H9 (cell line): ENCODE results near the gene NOS1AP. TPM values are rescaled to one million over a fixed set of nuclear protein-coding genes. Genes with fewer than 3 reads are reported as not detected.

Source experiments
- DNase-seq: peaks from one replicate; pipeline ENCODE4 v3.0.0-alpha.2; 2017
- H2AFZ ChIP-seq: one replicate; pipeline ENCODE4 v1.6.1; 2013; ENCODE audit warnings: mild to moderate bottlenecking, low read length, control low read depth, moderate library complexity
- H2AK5ac ChIP-seq: 2 replicates; pipeline ENCODE4 v1.6.1; 2013; ENCODE audit warnings: low read length, control low read depth, mixed read lengths; ENCODE audit not compliant: insufficient read length
- H2BK120ac ChIP-seq: one replicate; pipeline ENCODE4 v1.6.1; 2013; ENCODE audit warnings: low read depth, mild to moderate bottlenecking, low read length, control low read depth, inconsistent platforms; ENCODE audit not compliant: poor library complexity, severe bottlenecking
- H2BK12ac ChIP-seq: 2 replicates; pipeline ENCODE4 v1.6.1; 2013; ENCODE audit warnings: low read length, control low read depth, mixed read lengths, low read depth; ENCODE audit not compliant: insufficient read length
- H2BK15ac ChIP-seq: 2 replicates; pipeline ENCODE4 v1.6.1; 2013; ENCODE audit warnings: low read depth, low read length, control low read depth
- H2BK20ac ChIP-seq: one replicate; pipeline ENCODE4 v1.6.1; 2013; ENCODE audit warnings: low read depth, mild to moderate bottlenecking, low read length, control low read depth, inconsistent platforms; ENCODE audit not compliant: poor library complexity, severe bottlenecking
- H2BK5ac ChIP-seq: 2 replicates; pipeline ENCODE4 v1.6.1; 2013; ENCODE audit warnings: low read length, control low read depth, mixed read lengths; ENCODE audit not compliant: insufficient read length
- H3K14ac ChIP-seq: 2 replicates; pipeline ENCODE4 v1.6.1; 2013; ENCODE audit warnings: low read length, control low read depth; ENCODE audit not compliant: insufficient read depth
- H3K18ac ChIP-seq: 2 replicates; pipeline ENCODE4 v1.6.1; 2013; ENCODE audit warnings: low read depth, mild to moderate bottlenecking, mixed read lengths, low read length, control low read depth; ENCODE audit not compliant: insufficient read length
- H3K23ac ChIP-seq: 2 replicates; pipeline ENCODE4 v1.6.1; 2013; ENCODE audit warnings: low read length, control low read depth, mixed read lengths, low read depth; ENCODE audit not compliant: insufficient read length
- H3K23me2 ChIP-seq: 2 replicates; pipeline ENCODE4 v1.6.1; 2013; ENCODE audit warnings: low read depth, mild to moderate bottlenecking, mixed read lengths, low read length, control low read depth; ENCODE audit not compliant: insufficient read length, poor library complexity, severe bottlenecking
- H3K27ac ChIP-seq: 2 replicates; pipeline ENCODE4 v1.5.1; 2013; ENCODE audit warnings: low read length, control low read depth, mixed read lengths, low read depth; ENCODE audit not compliant: insufficient read length
- H3K27me3 ChIP-seq: 2 replicates; pipeline ENCODE4 v1.6.1; 2013; ENCODE audit warnings: low read length, control low read depth, inconsistent platforms; ENCODE audit not compliant: insufficient read depth
- H3K4ac ChIP-seq: 2 replicates; pipeline ENCODE4 v1.6.1; 2013; ENCODE audit warnings: low read depth, mild to moderate bottlenecking, control low read depth, inconsistent platforms, low read length, moderate library complexity
- H3K4me1 ChIP-seq: 2 replicates; pipeline ENCODE4 v1.6.1; 2013; ENCODE audit warnings: low read length, control low read depth, inconsistent platforms; ENCODE audit not compliant: insufficient read depth
- H3K4me2 ChIP-seq: 2 replicates; pipeline ENCODE4 v1.6.1; 2013; ENCODE audit warnings: low read length, control low read depth, mixed read lengths; ENCODE audit not compliant: insufficient read length, insufficient read depth
- H3K56ac ChIP-seq: 2 replicates; pipeline ENCODE4 v1.6.1; 2013; ENCODE audit warnings: low read depth, mild to moderate bottlenecking, mixed read lengths, low read length, control low read depth; ENCODE audit not compliant: insufficient read length
- H3K79me1 ChIP-seq: 2 replicates; pipeline ENCODE4 v1.6.1; 2013; ENCODE audit warnings: low read depth, mild to moderate bottlenecking, moderate library complexity, low read length, control low read depth, inconsistent platforms; ENCODE audit not compliant: insufficient read depth, poor library complexity, severe bottlenecking
- H3K79me2 ChIP-seq: 2 replicates; pipeline ENCODE4 v1.6.1; 2013; ENCODE audit warnings: low read length, control low read depth, inconsistent platforms; ENCODE audit not compliant: insufficient read depth
- H3K9ac ChIP-seq: 2 replicates; pipeline ENCODE4 v1.6.1; 2013; ENCODE audit warnings: low read length, control low read depth, mixed read lengths; ENCODE audit not compliant: insufficient read length; ENCODE audit errors: extremely low read depth
- H3K9me3 ChIP-seq: one replicate; pipeline ENCODE4 v1.6.1; 2013; ENCODE audit warnings: low read depth, low read length, inconsistent platforms; ENCODE audit not compliant: control insufficient read depth
- H3T11ph ChIP-seq: one replicate; pipeline ENCODE4 v1.6.1; 2013; ENCODE audit warnings: mild to moderate bottlenecking, low read length, control low read depth, inconsistent platforms
- H4K20me1 ChIP-seq: one replicate; pipeline ENCODE4 v1.6.1; 2013; ENCODE audit not compliant: control insufficient read depth, insufficient read length, insufficient read depth
- H4K5ac ChIP-seq: 2 replicates; pipeline ENCODE4 v1.6.1; 2013; ENCODE audit warnings: low read depth, mild to moderate bottlenecking, mixed read lengths, low read length, control low read depth; ENCODE audit not compliant: insufficient read length
- H4K8ac ChIP-seq: replicated peaks from 2 replicates; pipeline ENCODE4 v1.6.1; 2013; ENCODE audit warnings: low read length, control low read depth, mixed read lengths, low read depth; ENCODE audit not compliant: insufficient read length
- H4K91ac ChIP-seq: 2 replicates; pipeline ENCODE4 v1.6.1; 2013; ENCODE audit warnings: low read depth, mild to moderate bottlenecking, moderate library complexity, mixed read lengths, low read length, control low read depth; ENCODE audit not compliant: insufficient read length
- H3K27ac Mint-ChIP-seq, 3 experiments: 2 replicates in 2 of 3; 3 replicates in 1 of 3; pipeline ENCODE4 v1.8.0; 2020 to 2021; ENCODE audit warnings: mixed read lengths in 3 of 3, mild to moderate bottlenecking in 1 of 3, moderate library complexity in 1 of 3
- H3K27me3 Mint-ChIP-seq: 2 replicates; pipeline ENCODE4 v1.8.0; 2021; ENCODE audit warnings: low read depth, mild to moderate bottlenecking, moderate library complexity, mixed read lengths
- H3K36me3 Mint-ChIP-seq, 3 experiments: 2 replicates in 2 of 3; 3 replicates in 1 of 3; pipeline ENCODE4 v1.8.0; 2020 to 2021; ENCODE audit warnings: low read depth in 3 of 3, mixed read lengths in 3 of 3; ENCODE audit not compliant: insufficient read depth in 1 of 3
- H3K4me1 Mint-ChIP-seq, 2 experiments: 2 replicates each; pipeline ENCODE4 v1.8.0; 2020; ENCODE audit warnings: mixed read lengths in 2 of 2
- H3K4me3 Mint-ChIP-seq, 2 experiments: 2 replicates in 1 of 2; 3 replicates in 1 of 2; pipeline ENCODE4 v1.8.0; 2020 to 2021; ENCODE audit warnings: mild to moderate bottlenecking in 2 of 2, mixed read lengths in 2 of 2, moderate library complexity in 1 of 2
- H3K9me3 Mint-ChIP-seq, 2 experiments: 2 replicates in 1 of 2; 3 replicates in 1 of 2; pipeline ENCODE4 v1.8.0; 2020; ENCODE audit warnings: mild to moderate bottlenecking in 2 of 2, mixed read lengths in 2 of 2, moderate library complexity in 1 of 2
- WGBS: extraction: QIAGEN DNeasy Blood & Tissue Kit; methylation state at CpG from one replicate; pipeline ENCODE4 v1.1.7; 2013; ENCODE audit warnings: missing lambda C conversion rate, low lambda C conversion rate, mixed read lengths; ENCODE audit not compliant: insufficient read length; ENCODE audit errors: extremely low coverage; 5-methylcytosine and 5-hydroxymethylcytosine counted together
- total RNA-seq: library from RNA; stranded (reverse); gene quantifications from 2 replicates; pipeline ENCODE4 v1.2.1, GENCODE V29; 2021
- TF ChIP-seq, protein P1 (sequence below): fragments of 200-600 bp; sonication (generic); conservative IDR thresholded peaks from 3 replicates; pipeline ENCODE4 v1.8.0; 2021; ENCODE audit warnings: antibody characterized with exemption, mild to moderate bottlenecking

NOS1AP gene
- total RNA-seq, 1 experiment from 2014 or later, result 8.4 TPM

DNA sequence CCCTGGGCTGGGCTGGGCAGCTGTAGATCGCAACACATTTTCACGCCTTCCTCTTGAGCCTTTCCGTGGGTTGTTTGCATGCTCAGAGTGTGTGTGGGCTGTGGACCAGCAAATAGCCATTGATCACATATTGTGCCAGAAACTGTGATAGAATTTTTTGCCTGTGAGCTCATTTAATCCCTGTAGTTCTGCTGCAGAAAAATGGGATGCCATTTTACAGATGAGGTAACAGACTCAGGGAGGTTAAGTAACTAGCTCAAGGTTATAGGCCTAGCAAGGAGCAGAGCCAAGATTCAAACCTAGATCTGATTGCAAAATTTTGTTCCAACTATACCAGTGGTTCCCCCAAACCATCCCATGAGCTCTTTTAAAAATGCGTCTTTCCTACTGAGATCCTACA, 296.7 kb downstream of the NOS1AP start:
- no peaks in the 10 kb centered on the region for H3K9me3 ChIP-seq

More for the DNA sequence above, 296.7 kb downstream of the NOS1AP start:
- Histone ChIP-seq H3K9ac (no peak overlapping the region), H4K8ac (no peak overlapping the region), H2BK5ac (no peak overlapping the region), H2BK20ac (no peak overlapping the region), H2AFZ (no peak overlapping the region), H3K4me1 (no peaks in the 10 kb centered on the region), H4K5ac (no peak overlapping the region), H2BK120ac (no peak overlapping the region), H3K27ac (no peak overlapping the region), H4K91ac (no peak overlapping the region), H4K20me1 (no peaks in the 10 kb centered on the region), H3K4me2 (no peak overlapping the region), H3K23me2 (no peaks in the 10 kb centered on the region), H2BK15ac (no peak overlapping the region), H3T11ph (no peak overlapping the region), H3K27me3 (no peaks in the 10 kb centered on the region), H3K14ac (no peak overlapping the region), H3K23ac (no peak overlapping the region), H2AK5ac (no peak overlapping the region), H3K79me2 (no peaks in the 10 kb centered on the region), H3K79me1 (no peaks in the 10 kb centered on the region), H3K56ac (no peak overlapping the region), H2BK12ac (no peak overlapping the region), H3K4ac (no peak overlapping the region), H3K18ac (no peak overlapping the region)
- peaks cover 0 to 7% of the 10 kb centered on the region in 2 experiments; a peak in 2 of 4 replicates for H3K4me1 Mint-ChIP-seq
- no peaks in the 10 kb centered on the region for H3K9me3 Mint-ChIP-seq
- no CpG with 5 or more reads among the region's 4 CpGs for WGBS
- H3K36me3 Mint-ChIP-seq, result peaks cover 2 to 10% (median 3%) of the 10 kb centered on the region in 3 experiments; a peak in 4 of 7 replicates
- no peak for DNase-seq
- TF ChIP-seq, protein P1, sequence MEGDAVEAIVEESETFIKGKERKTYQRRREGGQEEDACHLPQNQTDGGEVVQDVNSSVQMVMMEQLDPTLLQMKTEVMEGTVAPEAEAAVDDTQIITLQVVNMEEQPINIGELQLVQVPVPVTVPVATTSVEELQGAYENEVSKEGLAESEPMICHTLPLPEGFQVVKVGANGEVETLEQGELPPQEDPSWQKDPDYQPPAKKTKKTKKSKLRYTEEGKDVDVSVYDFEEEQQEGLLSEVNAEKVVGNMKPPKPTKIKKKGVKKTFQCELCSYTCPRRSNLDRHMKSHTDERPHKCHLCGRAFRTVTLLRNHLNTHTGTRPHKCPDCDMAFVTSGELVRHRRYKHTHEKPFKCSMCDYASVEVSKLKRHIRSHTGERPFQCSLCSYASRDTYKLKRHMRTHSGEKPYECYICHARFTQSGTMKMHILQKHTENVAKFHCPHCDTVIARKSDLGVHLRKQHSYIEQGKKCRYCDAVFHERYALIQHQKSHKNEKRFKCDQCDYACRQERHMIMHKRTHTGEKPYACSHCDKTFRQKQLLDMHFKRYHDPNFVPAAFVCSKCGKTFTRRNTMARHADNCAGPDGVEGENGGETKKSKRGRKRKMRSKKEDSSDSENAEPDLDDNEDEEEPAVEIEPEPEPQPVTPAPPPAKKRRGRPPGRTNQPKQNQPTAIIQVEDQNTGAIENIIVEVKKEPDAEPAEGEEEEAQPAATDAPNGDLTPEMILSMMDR, result no peak
- no peak overlapping the region for H3K4me3 Mint-ChIP-seq
- no peak overlapping the region for H3K27ac Mint-ChIP-seq
- no peaks in the 10 kb centered on the region for H3K27me3 Mint-ChIP-seq
